LoVo (cell line): ENCODE measurements around the gene ROGDI.
"Not testable (repeated sequence)": the region's sequence is repeated elsewhere in the genome, so short reads cannot be mapped to it uniquely, and the experiment has no call there.

Source experiments
- DNase-seq: peaks from one replicate; pipeline ENCODE4 v3.0.0-alpha.2; 2016; ENCODE audit warnings: low spot score

ROGDI gene

GRCh38 chr16:4790261-4790660 is 12.2 kb downstream of the ROGDI start:
- DNase-seq: no peak

GRCh38 chr16:4788910-4789309 is 13.5 kb downstream of the ROGDI start:
- DNase-seq: no peak

GRCh38 chr16:4788489-4788889 is 13.9 kb downstream of the ROGDI start:
- no peak for DNase-seq

GRCh38 chr16:4787627-4788482 is 14.6 kb downstream of the ROGDI start, which contains the start of gene SEPTIN12:
TSS of gene SEPTIN12 (minus strand) at chr16:4788345. CDS start at chr16:4787645, 700 bp downstream.
- no peak for DNase-seq

GRCh38 chr16:4787068-4787467 is 15.4 kb downstream of the ROGDI start:
- DNase-seq: no peak

GRCh38 chr16:4785758-4786433 is 16.5 kb downstream of the ROGDI start:
- DNase-seq: no peak

- DNase-seq: not testable (repeated sequence)
Measured at GRCh38 chr16:4784444-4784987, 17.9 kb downstream of the ROGDI start.

GRCh38 chr16:4783951-4784336 is 18.5 kb downstream of the ROGDI start:
- DNase-seq: no peak

GRCh38 chr16:4783251-4783950 is 19.0 kb downstream of the ROGDI start:
- no peak for DNase-seq

- peak; percentile 53 for DNase-seq
Measured at GRCh38 chr16:4780235-4780634, 22.2 kb downstream of the ROGDI start.

- DNase-seq: no peak
Measured at GRCh38 chr16:4778050-4778392, 24.4 kb downstream of the ROGDI start.

- no peak for DNase-seq
Measured at GRCh38 chr16:4777339-4778049, 24.9 kb downstream of the ROGDI start.

- no peak for DNase-seq
Measured at GRCh38 chr16:4776141-4776705, 26.2 kb downstream of the ROGDI start.

GRCh38 chr16:4775005-4775404 is 27.4 kb downstream of the ROGDI start:
- no peak for DNase-seq

- no peak for DNase-seq
Measured at GRCh38 chr16:4772351-4772750, 30.1 kb downstream of the ROGDI start.

- DNase-seq: no peak
Measured at GRCh38 chr16:4771646-4772045, 30.8 kb downstream of the ROGDI start.

- no peak for DNase-seq
Measured at GRCh38 chr16:4769306-4769638, 33.2 kb downstream of the ROGDI start.

GRCh38 chr16:4768549-4769305 is 33.7 kb downstream of the ROGDI start:
- peak; percentile 96 for DNase-seq

- peak; percentile 6 for DNase-seq
Measured at GRCh38 chr16:4767872-4768548, 34.4 kb downstream of the ROGDI start.

- DNase-seq: peak; percentile 95
Measured at GRCh38 chr16:4766875-4767628, 35.4 kb downstream of the ROGDI start, which contains the start of gene ZNF500. TSS of gene ZNF500 (minus strand) at chr16:4767162. CDS start at chr16:4765978, 1,184 bp downstream.
